SU-DHL-6 (cell line): ENCODE results near the gene EDEM3.

Source experiments
- H2AFZ ChIP-seq: fragments of 200-600 bp; sonication (generic); 2 replicates; pipeline ENCODE4 v1.6.1; 2014; ENCODE audit warnings: low read depth, mild to moderate bottlenecking, moderate library complexity, mixed read lengths, antibody characterized with exemption, low read length; ENCODE audit not compliant: severe bottlenecking
- H3F3A ChIP-seq: fragments of 200-600 bp; shearing (Covaris generic); 2 replicates; pipeline ENCODE4 v1.6.0; 2016; ENCODE audit warnings: antibody characterized with exemption, mild to moderate bottlenecking; ENCODE audit not compliant: insufficient read depth
- H3K27ac ChIP-seq: fragments of 200-600 bp; sonication (generic); 2 replicates; pipeline ENCODE4 v1.5.1; 2016; ENCODE audit warnings: low read depth, mild to moderate bottlenecking, low read length, moderate library complexity, mixed read lengths
- H3K27me3 ChIP-seq: fragments of 200-600 bp; sonication (generic), shearing (Covaris generic); 2 replicates; pipeline ENCODE4 v1.6.0; 2014; ENCODE audit warnings: mild to moderate bottlenecking, low read length
- H3K36me3 ChIP-seq: fragments of 200-600 bp; sonication (generic); 2 replicates; pipeline ENCODE4 v1.6.1; 2014; ENCODE audit warnings: mild to moderate bottlenecking, low read length, mixed read lengths
- H3K4me2 ChIP-seq: fragments of 300-600, 200-600 bp; shearing (Covaris generic), sonication (generic); 2 replicates; pipeline ENCODE4 v1.6.0; 2014; ENCODE audit warnings: low read length, low read depth, mild to moderate bottlenecking; ENCODE audit not compliant: poor library complexity, severe bottlenecking
- H3K4me3 ChIP-seq: fragments of 200-600 bp; sonication (generic); 2 replicates; pipeline ENCODE4 v1.5.1; 2014; ENCODE audit warnings: antibody characterized with exemption, low read length, mild to moderate bottlenecking, mixed read lengths; ENCODE audit not compliant: insufficient read depth, poor library complexity, severe bottlenecking
- H3K79me2 ChIP-seq: fragments of 200-600 bp; sonication (generic); 2 replicates; pipeline ENCODE4 v1.6.1; 2014; ENCODE audit warnings: mild to moderate bottlenecking, low read length, moderate library complexity; ENCODE audit not compliant: insufficient read depth
- H3K9ac ChIP-seq: fragments of 200-600 bp; sonication (generic); 2 replicates; pipeline ENCODE4 v1.7.0; 2014; ENCODE audit warnings: mild to moderate bottlenecking, low read length
- H3K9me2 ChIP-seq: fragments of 200-600 bp; sonication (generic); replicated peaks from 2 replicates; pipeline ENCODE4 v1.6.1; 2014; ENCODE audit warnings: low read length; ENCODE audit not compliant: insufficient read depth
- H3K9me3 ChIP-seq: fragments of 200-600 bp; sonication (generic); 2 replicates; pipeline ENCODE4 v1.6.1; 2014; ENCODE audit warnings: low read length, mixed read lengths; ENCODE audit not compliant: insufficient read depth
- H4K20me1 ChIP-seq: fragments of 200-600 bp; sonication (generic); 2 replicates; pipeline ENCODE4 v1.6.1; 2014; ENCODE audit warnings: low read depth, mild to moderate bottlenecking, antibody characterized with exemption, low read length, moderate library complexity, mixed read lengths
- CTCF ChIP-seq: fragments of 200-600 bp; sonication (generic); IDR thresholded peaks from one replicate; pipeline ENCODE4 v1.5.1; 2017; ENCODE audit warnings: antibody characterized with exemption, mild to moderate bottlenecking, low read length, moderate library complexity; ENCODE audit not compliant: insufficient read depth, poor library complexity, severe bottlenecking
- EZH2phosphoT487 ChIP-seq: fragments of 200-600 bp; sonication (generic), shearing (Covaris generic); conservative IDR thresholded peaks from 2 replicates; pipeline ENCODE4 v1.6.1; 2018; ENCODE audit warnings: mild to moderate bottlenecking, antibody characterized with exemption, low read length, moderate library complexity, mixed read lengths

EDEM3 gene

GRCh38 chr1:184753117-184753516 is 1.5 kb downstream of the EDEM3 start:
- H3K36me3 ChIP-seq = 0 out of 2 replicates have a peak, but pooled peaks cover 4% of the 10 kb centered on the region
- H3K4me3 ChIP-seq = peak overlapping the region; percentile 89
- peak overlapping the region; percentile 79 for H3K4me2 ChIP-seq
- H2AFZ ChIP-seq = no peak overlapping the region
- H3K27me3 ChIP-seq = no peaks in the 10 kb centered on the region
- peaks cover 32% of the 10 kb centered on the region for H3K79me2 ChIP-seq
- peak overlapping the region; percentile 88 for H3K9ac ChIP-seq
- no peaks in the 10 kb centered on the region for H3K9me2 ChIP-seq
- TF ChIP-seq CTCF (no peak), EZH2phosphoT487 (no peak)
- H3K27ac ChIP-seq = no peak overlapping the region
- no peaks in the 10 kb centered on the region for H4K20me1 ChIP-seq
- H3F3A ChIP-seq = peaks cover 7% of the 10 kb centered on the region; the same call in 1 of the 2 replicates
- H3K9me3 ChIP-seq = no peaks in the 10 kb centered on the region

- Histone ChIP-seq H3K36me3 (0 out of 2 replicates have a peak, but pooled peaks cover 4% of the 10 kb centered on the region), H3K9ac (no peak overlapping the region), H3K4me3 (no peak overlapping the region), H3K9me3 (no peaks in the 10 kb centered on the region), H3K9me2 (no peaks in the 10 kb centered on the region), H2AFZ (no peak overlapping the region), H3K27me3 (no peaks in the 10 kb centered on the region), H3K79me2 (peaks cover 32% of the 10 kb centered on the region), H3K27ac (no peak overlapping the region), H3F3A (peaks cover 7% of the 10 kb centered on the region; the same call in 1 of the 2 replicates), H4K20me1 (no peaks in the 10 kb centered on the region), H3K4me2 (peak overlapping the region; percentile 79)
- TF ChIP-seq EZH2phosphoT487 = no peak
- TF ChIP-seq CTCF = no peak
Observed at GRCh38 chr1:184752656-184753055, 2.0 kb downstream of the EDEM3 start.

GRCh38 chr1:184748740-184749139 is 5.9 kb downstream of the EDEM3 start:
- Histone ChIP-seq H3K36me3 (peaks cover 14% of the 10 kb centered on the region; the same call in 1 of the 2 replicates), H3K9me3 (no peaks in the 10 kb centered on the region), H3K4me2 (no peak overlapping the region), H3K27ac (no peak overlapping the region), H3F3A (peaks cover 7% of the 10 kb centered on the region; the same call in 1 of the 2 replicates), H3K9ac (no peak overlapping the region), H3K27me3 (no peaks in the 10 kb centered on the region), H3K9me2 (no peaks in the 10 kb centered on the region), H3K4me3 (no peak overlapping the region), H2AFZ (no peak overlapping the region), H3K79me2 (peaks cover 46% of the 10 kb centered on the region), H4K20me1 (no peaks in the 10 kb centered on the region)
- TF ChIP-seq CTCF (no peak), EZH2phosphoT487 (no peak)
